ENCODE measurements around the gene TBC1D5. TPM values are rescaled to one million over a fixed set of nuclear protein-coding genes. Genes with fewer than 3 reads are reported as not detected.

Gene TBC1D5
- polyA plus RNA-seq, 1 experiment: 27.0 TPM

GRCh38 chr3:17175187-17175807 lies 567.1 kb downstream of the TBC1D5 start:
- TF ChIP-seq CTCF (IDR thresholded peaks at IDR 0.05; ENCODE audit: insufficient read depth, low read depth, low read length): no peak
- Histone ChIP-seq H3K4me3 (ENCODE audit: low read depth, low read length) (no peak overlapping the region), H3K27me3 (ENCODE audit: control insufficient read depth, insufficient read depth, low read length) (no peaks in the 10 kb centered on the region), H3K36me3 (ENCODE audit: control insufficient read depth, insufficient read depth, low read length) (no peaks in the 10 kb centered on the region)
- peak; percentile 77 for DNase-seq (ENCODE audit: low read depth)
- ChIA-PET POLR2A (interaction anchor here (0.6 kb wide), 1 partner anchor 880 kb away, joined by 3 read pairs; no protein-coding TSS in a partner anchor), CTCF (interaction anchor here (1.2 kb wide), 1 partner anchor 14 kb away, joined by 4 read pairs; no protein-coding TSS in a partner anchor)

GRCh38 chr3:17166369-17166768 lies 576.1 kb downstream of the TBC1D5 start:
- H3K36me3 ChIP-seq (ENCODE audit: control insufficient read depth, insufficient read depth, low read length): peaks cover 4% of the 10 kb centered on the region
- ChIA-PET CTCF (no interaction called here), POLR2A (no interaction called here)
- no peak for DNase-seq (ENCODE audit: low read depth)
- H3K27me3 ChIP-seq (ENCODE audit: control insufficient read depth, insufficient read depth, low read length): no peaks in the 10 kb centered on the region
- H3K4me3 ChIP-seq (ENCODE audit: low read depth, low read length): no peak overlapping the region
- TF ChIP-seq CTCF (IDR thresholded peaks at IDR 0.05; ENCODE audit: insufficient read depth, low read depth, low read length): no peak

- Histone ChIP-seq H3K27me3 (ENCODE audit: control insufficient read depth, insufficient read depth, low read length) (no peaks in the 10 kb centered on the region), H3K36me3 (ENCODE audit: control insufficient read depth, insufficient read depth, low read length) (peaks cover 5% of the 10 kb centered on the region), H3K4me3 (ENCODE audit: low read depth, low read length) (no peak overlapping the region)
- ChIA-PET CTCF (no interaction called here), POLR2A (no interaction called here)
- DNase-seq (ENCODE audit: low read depth): no peak
- TF ChIP-seq CTCF (IDR thresholded peaks at IDR 0.05; ENCODE audit: insufficient read depth, low read depth, low read length): no peak
Measured at GRCh38 chr3:17162116-17162515, 580.3 kb downstream of the TBC1D5 start.

- H3K4me3 ChIP-seq (ENCODE audit: low read depth, low read length): no peak overlapping the region
- POLR2A ChIA-PET: no interaction called here
- CTCF ChIA-PET: no interaction called here
- peaks cover 5% of the 10 kb centered on the region for H3K36me3 ChIP-seq (ENCODE audit: control insufficient read depth, insufficient read depth, low read length)
- no peak for TF ChIP-seq CTCF (IDR thresholded peaks at IDR 0.05; ENCODE audit: insufficient read depth, low read depth, low read length)
- no peak for DNase-seq (ENCODE audit: low read depth)
- H3K27me3 ChIP-seq (ENCODE audit: control insufficient read depth, insufficient read depth, low read length): no peaks in the 10 kb centered on the region
Measured at GRCh38 chr3:17160597-17160996, 581.8 kb downstream of the TBC1D5 start.

- peaks cover 9% of the 10 kb centered on the region for H3K36me3 ChIP-seq (ENCODE audit: control insufficient read depth, insufficient read depth, low read length)
- no peak overlapping the region for H3K4me3 ChIP-seq (ENCODE audit: low read depth, low read length)
- no peak for TF ChIP-seq CTCF (IDR thresholded peaks at IDR 0.05; ENCODE audit: insufficient read depth, low read depth, low read length)
- ChIA-PET CTCF (no interaction called here), POLR2A (no interaction called here)
- DNase-seq (ENCODE audit: low read depth): no peak
- no peaks in the 10 kb centered on the region for H3K27me3 ChIP-seq (ENCODE audit: control insufficient read depth, insufficient read depth, low read length)
Measured at GRCh38 chr3:17158941-17159682, 583.3 kb downstream of the TBC1D5 start.
